ENCODE data around the gene ACTL6B. TPM values are rescaled to one million over a fixed set of nuclear protein-coding genes. Genes with fewer than 3 reads are reported as not detected.
A peak's percentile ranks its signal among the peaks of the same experiment; 100 is the strongest.

Gene ACTL6B
- total and polyA plus RNA-seq, 2 of the 13 experiments (the other 11 are each of a cell fraction or from before 2014, with no cell fraction given): not detected

DNA sequence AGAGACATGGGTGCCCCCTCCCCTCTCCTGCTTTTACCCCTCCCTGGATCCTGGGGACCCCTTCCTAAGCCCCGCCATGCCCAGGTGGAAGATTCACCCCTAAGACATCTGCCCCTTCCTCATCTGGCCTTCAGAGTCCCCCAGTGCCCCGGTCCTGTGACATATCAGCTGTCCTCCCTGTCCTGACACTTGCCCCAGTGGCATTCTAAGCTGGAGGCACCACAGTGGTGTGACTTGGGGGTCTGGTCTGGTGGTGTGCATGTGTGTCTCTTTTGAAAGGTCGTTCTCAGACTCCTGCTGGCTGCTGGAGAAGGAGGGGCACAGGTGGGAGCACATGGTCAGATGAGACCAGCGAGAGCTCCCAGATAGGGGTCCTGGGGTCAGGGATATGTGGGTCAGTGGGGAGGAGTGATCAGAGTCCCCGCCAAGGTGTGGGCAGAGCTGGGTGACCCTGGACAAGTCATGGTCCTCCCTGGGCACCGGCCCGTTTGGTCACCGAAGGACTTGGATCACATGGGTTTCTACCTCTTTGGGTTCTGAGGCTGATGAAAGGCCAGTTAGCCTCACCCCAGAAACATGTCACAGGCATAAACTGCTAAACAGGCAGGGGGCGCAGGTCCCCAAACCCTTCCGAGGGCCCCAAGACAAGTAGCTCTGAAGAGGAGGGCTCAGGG lies 14.3 kb downstream of the ACTL6B start (continued):
- TF ChIP-seq, protein P1, sequence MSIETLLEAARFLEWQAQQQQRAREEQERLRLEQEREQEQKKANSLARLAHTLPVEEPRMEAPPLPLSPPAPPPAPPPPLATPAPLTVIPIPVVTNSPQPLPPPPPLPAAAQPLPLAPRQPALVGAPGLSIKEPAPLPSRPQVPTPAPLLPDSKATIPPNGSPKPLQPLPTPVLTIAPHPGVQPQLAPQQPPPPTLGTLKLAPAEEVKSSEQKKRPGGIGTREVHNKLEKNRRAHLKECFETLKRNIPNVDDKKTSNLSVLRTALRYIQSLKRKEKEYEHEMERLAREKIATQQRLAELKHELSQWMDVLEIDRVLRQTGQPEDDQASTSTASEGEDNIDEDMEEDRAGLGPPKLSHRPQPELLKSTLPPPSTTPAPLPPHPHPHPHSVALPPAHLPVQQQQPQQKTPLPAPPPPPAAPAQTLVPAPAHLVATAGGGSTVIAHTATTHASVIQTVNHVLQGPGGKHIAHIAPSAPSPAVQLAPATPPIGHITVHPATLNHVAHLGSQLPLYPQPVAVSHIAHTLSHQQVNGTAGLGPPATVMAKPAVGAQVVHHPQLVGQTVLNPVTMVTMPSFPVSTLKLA (IDR thresholded peaks at IDR 0.05): no peak
- TF ChIP-seq, protein P2, sequence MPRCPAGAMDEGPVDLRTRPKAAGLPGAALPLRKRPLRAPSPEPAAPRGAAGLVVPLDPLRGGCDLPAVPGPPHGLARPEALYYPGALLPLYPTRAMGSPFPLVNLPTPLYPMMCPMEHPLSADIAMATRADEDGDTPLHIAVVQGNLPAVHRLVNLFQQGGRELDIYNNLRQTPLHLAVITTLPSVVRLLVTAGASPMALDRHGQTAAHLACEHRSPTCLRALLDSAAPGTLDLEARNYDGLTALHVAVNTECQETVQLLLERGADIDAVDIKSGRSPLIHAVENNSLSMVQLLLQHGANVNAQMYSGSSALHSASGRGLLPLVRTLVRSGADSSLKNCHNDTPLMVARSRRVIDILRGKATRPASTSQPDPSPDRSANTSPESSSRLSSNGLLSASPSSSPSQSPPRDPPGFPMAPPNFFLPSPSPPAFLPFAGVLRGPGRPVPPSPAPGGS (CRISPR knock-in tag; IDR thresholded peaks at IDR 0.05): no peak
- TF ChIP-seq, protein P3, sequence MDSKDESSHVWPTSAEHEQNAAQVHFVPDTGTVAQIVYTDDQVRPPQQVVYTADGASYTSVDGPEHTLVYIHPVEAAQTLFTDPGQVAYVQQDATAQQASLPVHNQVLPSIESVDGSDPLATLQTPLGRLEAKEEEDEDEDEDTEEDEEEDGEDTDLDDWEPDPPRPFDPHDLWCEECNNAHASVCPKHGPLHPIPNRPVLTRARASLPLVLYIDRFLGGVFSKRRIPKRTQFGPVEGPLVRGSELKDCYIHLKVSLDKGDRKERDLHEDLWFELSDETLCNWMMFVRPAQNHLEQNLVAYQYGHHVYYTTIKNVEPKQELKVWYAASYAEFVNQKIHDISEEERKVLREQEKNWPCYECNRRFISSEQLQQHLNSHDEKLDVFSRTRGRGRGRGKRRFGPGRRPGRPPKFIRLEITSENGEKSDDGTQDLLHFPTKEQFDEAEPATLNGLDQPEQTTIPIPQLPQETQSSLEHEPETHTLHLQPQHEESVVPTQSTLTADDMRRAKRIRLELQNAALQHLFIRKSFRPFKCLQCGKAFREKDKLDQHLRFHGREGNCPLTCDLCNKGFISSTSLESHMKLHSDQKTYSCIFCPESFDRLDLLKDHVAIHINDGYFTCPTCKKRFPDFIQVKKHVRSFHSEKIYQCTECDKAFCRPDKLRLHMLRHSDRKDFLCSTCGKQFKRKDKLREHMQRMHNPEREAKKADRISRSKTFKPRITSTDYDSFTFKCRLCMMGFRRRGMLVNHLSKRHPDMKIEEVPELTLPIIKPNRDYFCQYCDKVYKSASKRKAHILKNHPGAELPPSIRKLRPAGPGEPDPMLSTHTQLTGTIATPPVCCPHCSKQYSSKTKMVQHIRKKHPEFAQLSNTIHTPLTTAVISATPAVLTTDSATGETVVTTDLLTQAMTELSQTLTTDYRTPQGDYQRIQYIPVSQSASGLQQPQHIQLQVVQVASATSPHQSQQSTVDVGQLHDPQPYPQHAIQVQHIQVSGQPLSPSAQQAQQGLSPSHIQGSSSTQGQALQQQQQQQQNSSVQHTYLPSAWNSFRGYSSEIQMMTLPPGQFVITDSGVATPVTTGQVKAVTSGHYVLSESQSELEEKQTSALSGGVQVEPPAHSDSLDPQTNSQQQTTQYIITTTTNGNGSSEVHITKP (CRISPR knock-in tag; IDR thresholded peaks at IDR 0.05; ENCODE audit: low read depth): no peak; the same call in 1 of the 2 replicates
- TF ChIP-seq, protein P4, sequence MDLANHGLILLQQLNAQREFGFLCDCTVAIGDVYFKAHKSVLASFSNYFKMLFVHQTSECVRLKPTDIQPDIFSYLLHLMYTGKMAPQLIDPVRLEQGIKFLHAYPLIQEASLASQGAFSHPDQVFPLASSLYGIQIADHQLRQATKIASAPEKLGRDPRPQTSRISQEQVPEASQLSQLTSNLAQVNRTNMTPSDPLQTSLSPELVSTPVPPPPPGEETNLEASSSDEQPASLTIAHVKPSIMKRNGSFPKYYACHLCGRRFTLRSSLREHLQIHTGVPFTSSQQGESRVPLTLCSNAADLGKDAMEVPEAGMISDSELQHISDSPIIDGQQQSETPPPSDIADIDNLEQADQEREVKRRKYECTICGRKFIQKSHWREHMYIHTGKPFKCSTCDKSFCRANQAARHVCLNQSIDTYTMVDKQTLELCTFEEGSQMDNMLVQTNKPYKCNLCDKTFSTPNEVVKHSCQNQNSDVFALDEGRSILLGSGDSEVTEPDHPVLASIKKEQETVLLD (CRISPR knock-in tag; IDR thresholded peaks at IDR 0.05; ENCODE audit: low read depth): no peak
- TF ChIP-seq RARG (CRISPR knock-in tag; IDR thresholded peaks at IDR 0.05; ENCODE audit: low read depth): no peak
- TF ChIP-seq, protein P5, sequence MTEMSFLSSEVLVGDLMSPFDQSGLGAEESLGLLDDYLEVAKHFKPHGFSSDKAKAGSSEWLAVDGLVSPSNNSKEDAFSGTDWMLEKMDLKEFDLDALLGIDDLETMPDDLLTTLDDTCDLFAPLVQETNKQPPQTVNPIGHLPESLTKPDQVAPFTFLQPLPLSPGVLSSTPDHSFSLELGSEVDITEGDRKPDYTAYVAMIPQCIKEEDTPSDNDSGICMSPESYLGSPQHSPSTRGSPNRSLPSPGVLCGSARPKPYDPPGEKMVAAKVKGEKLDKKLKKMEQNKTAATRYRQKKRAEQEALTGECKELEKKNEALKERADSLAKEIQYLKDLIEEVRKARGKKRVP (CRISPR knock-in tag; IDR thresholded peaks at IDR 0.05): no peak; a peak in 1 of 4 replicates
- TF ChIP-seq HOXD1 (CRISPR knock-in tag; IDR thresholded peaks at IDR 0.05): no peak
- TF ChIP-seq, protein P6, sequence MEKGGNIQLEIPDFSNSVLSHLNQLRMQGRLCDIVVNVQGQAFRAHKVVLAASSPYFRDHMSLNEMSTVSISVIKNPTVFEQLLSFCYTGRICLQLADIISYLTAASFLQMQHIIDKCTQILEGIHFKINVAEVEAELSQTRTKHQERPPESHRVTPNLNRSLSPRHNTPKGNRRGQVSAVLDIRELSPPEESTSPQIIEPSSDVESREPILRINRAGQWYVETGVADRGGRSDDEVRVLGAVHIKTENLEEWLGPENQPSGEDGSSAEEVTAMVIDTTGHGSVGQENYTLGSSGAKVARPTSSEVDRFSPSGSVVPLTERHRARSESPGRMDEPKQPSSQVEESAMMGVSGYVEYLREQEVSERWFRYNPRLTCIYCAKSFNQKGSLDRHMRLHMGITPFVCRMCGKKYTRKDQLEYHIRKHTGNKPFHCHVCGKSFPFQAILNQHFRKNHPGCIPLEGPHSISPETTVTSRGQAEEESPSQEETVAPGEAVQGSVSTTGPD (CRISPR knock-in tag; IDR thresholded peaks at IDR 0.05): no peak
- TF ChIP-seq TBL1XR1 (IDR thresholded peaks at IDR 0.05; ENCODE audit: borderline replicate concordance, low read length, partially characterized antibody): no peak
- TF ChIP-seq MIXL1 (CRISPR knock-in tag; IDR thresholded peaks at IDR 0.05): no peak
- TF ChIP-seq TEAD2 (CRISPR knock-in tag; IDR thresholded peaks at IDR 0.05): no peak
- TF ChIP-seq SP1 (IDR thresholded peaks at IDR 0.05): no peak
- TF ChIP-seq SP1 (CRISPR knock-in tag; IDR thresholded peaks at IDR 0.05): 0 out of 2 replicates have a peak, but pooled peaks have one; percentile 6
- TF ChIP-seq, protein P7, sequence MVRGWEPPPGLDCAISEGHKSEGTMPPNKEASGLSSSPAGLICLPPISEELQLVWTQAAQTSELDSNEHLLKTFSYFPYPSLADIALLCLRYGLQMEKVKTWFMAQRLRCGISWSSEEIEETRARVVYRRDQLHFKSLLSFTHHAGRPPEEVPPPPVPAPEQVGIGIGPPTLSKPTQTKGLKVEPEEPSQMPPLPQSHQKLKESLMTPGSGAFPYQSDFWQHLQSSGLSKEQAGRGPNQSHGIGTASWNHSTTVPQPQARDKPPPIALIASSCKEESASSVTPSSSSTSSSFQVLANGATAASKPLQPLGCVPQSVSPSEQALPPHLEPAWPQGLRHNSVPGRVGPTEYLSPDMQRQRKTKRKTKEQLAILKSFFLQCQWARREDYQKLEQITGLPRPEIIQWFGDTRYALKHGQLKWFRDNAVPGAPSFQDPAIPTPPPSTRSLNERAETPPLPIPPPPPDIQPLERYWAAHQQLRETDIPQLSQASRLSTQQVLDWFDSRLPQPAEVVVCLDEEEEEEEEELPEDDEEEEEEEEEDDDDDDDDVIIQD (CRISPR knock-in tag; IDR thresholded peaks at IDR 0.05; ENCODE audit: low read depth): 0 out of 2 replicates have a peak, but pooled peaks have one; percentile 7
